ENCODE results near the gene NCBP3. TPM values are rescaled to one million over a fixed set of nuclear protein-coding genes. Genes with fewer than 3 reads are reported as not detected.

The NCBP3 gene
- total RNA-seq, 2 donors from 2014 or later = 23.4 to 34.2 TPM

- no peak for TF ChIP-seq CTCF (IDR thresholded peaks at IDR 0.05)
- no peak for TF ChIP-seq POLR2A (IDR thresholded peaks at IDR 0.05)
- WGBS, 2 donors = 74 to 79% methylated on average over 9 to 12 of the region's 12 CpGs
- no peaks in the 10 kb centered on the region for H3K36me3 ChIP-seq (replicated peaks in 1 of 2; ENCODE audit: insufficient read depth in 1 of 2, low read depth in 2 of 2)
- intact Hi-C loops (cut with DNase I) = no loop called here
- no peak overlapping the region for H3K4me3 ChIP-seq
- H3K9me3 ChIP-seq = no peaks in the 10 kb centered on the region
- H3K27me3 ChIP-seq = no peaks in the 10 kb centered on the region
- peaks cover 12% of the 10 kb centered on the region for H3K4me1 ChIP-seq
- DNase-seq = no peak
- no peak overlapping the region for H3K27ac ChIP-seq
- no peak for ATAC-seq
These were observed 46.7 kb downstream of the NCBP3 start for GRCh38 chr17:3799181-3799945.

DNA sequence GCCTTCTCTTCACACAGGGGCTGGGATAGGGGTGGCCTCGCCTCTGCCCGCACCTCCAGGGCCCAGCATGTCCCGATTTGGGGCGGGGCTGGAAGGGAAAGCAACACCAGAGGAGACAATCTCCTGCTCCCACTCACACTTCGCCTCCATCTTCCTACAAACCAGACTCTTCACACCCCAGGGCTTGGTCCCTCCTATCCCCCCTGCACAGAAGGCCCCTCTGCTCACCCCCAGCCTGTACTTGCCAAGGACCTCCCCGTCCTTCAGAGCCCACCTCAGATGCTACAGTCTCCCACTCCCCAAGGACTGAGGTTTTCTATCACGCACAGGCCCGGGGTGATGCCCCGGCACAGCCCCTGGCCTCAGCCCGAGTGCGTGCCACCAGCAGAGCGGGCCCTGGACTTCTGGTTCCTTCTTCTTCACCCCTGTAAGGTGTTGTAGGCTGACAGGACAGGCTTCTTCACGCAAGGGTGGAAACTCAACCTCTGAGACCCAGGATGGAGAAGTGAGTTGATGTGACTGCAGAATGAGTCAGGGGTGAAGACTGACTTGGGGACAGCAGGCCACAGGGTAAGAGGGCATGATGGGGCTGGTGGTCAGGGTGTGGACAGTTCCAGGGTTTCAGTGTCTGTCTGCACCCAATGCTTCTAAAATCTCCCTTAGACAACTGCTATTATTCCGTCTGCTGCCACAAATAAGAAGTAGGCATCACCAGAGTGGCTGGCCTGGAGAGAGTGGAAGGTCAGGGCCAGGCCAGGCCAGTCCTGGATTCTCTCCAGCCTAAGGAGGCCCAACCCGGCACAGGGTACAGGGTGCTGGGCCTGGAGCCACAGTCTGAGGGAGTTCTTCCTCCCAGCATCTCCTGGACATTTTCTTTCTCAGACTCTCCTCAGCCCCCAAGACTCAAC is 47.5 kb downstream of the NCBP3 start:
- peaks cover 12% of the 10 kb centered on the region for H3K4me1 ChIP-seq
- intact Hi-C loops (cut with DNase I) = no loop called here
- no peak for DNase-seq
- 77 to 81% methylated on average over 14 to 15 of the region's 15 CpGs for WGBS, 2 donors
- H3K36me3 ChIP-seq (replicated peaks in 1 of 2; ENCODE audit: insufficient read depth in 1 of 2, low read depth in 2 of 2) = no peaks in the 10 kb centered on the region
- no peak for TF ChIP-seq CTCF (IDR thresholded peaks at IDR 0.05)
- TF ChIP-seq POLR2A (IDR thresholded peaks at IDR 0.05) = no peak
- H3K9me3 ChIP-seq = no peaks in the 10 kb centered on the region
- no peak overlapping the region for H3K4me3 ChIP-seq
- no peak for ATAC-seq
- no peak overlapping the region for H3K27ac ChIP-seq
- H3K27me3 ChIP-seq = no peaks in the 10 kb centered on the region

- 79 to 82% methylated on average over 8 to 9 of the region's 9 CpGs for whole genome bisulfite sequencing, 2 donors
- no peak overlapping the region for H3K27ac ChIP-seq
- H3K9me3 ChIP-seq = no peaks in the 10 kb centered on the region
- no peaks in the 10 kb centered on the region for H3K27me3 ChIP-seq
- TF ChIP-seq CTCF (IDR thresholded peaks at IDR 0.05) (no peak), POLR2A (IDR thresholded peaks at IDR 0.05) (no peak)
- H3K36me3 ChIP-seq (replicated peaks in 1 of 2; ENCODE audit: insufficient read depth in 1 of 2, low read depth in 2 of 2) = no peaks in the 10 kb centered on the region
- ATAC-seq = no peak
- H3K4me3 ChIP-seq = no peak overlapping the region
- DNase-seq = no peak
- no peaks in the 10 kb centered on the region for H3K4me1 ChIP-seq
- intact Hi-C loops (cut with DNase I) = no loop called here
These were observed 49.2 kb downstream of the NCBP3 start for GRCh38 chr17:3796822-3797170.

- intact Hi-C loops (cut with DNase I) = no loop called here
- no peaks in the 10 kb centered on the region for H3K36me3 ChIP-seq (replicated peaks in 1 of 2; ENCODE audit: insufficient read depth in 1 of 2, low read depth in 2 of 2)
- TF ChIP-seq CTCF (IDR thresholded peaks at IDR 0.05) = no peak
- no peak for TF ChIP-seq POLR2A (IDR thresholded peaks at IDR 0.05)
- H3K4me1 ChIP-seq = no peaks in the 10 kb centered on the region
- no peak overlapping the region for H3K27ac ChIP-seq
- H3K27me3 ChIP-seq = no peaks in the 10 kb centered on the region
- H3K9me3 ChIP-seq = no peaks in the 10 kb centered on the region
- WGBS, 2 donors = 57 to 69% methylated on average over 7 to 17 of the region's 17 CpGs
- no peak overlapping the region for H3K4me3 ChIP-seq
- ATAC-seq = no peak
- peak in 1 of 4 donors; percentile 50 for DNase-seq
These were observed 49.8 kb downstream of the NCBP3 start for GRCh38 chr17:3796110-3796821.

Measured in body of pancreas (tissue), 4 donors.